ENCODE measurements around the gene SPATA2. TPM values are rescaled to one million over a fixed set of nuclear protein-coding genes. Genes with fewer than 3 reads are reported as not detected.

The SPATA2 gene
- total and polyA plus RNA-seq, 4 donors, result 4.2 to 8.0 (median 4.9) TPM

GRCh38 chr20:49918446-49918845, 3.1 kb upstream of the SPATA2 start:
- Histone ChIP-seq H3K4me1 (ENCODE audit: control insufficient read depth in 5 of 5, insufficient read depth in 5 of 5, low read length in 5 of 5) (peaks cover 0 to 19% (median 11%) of the 10 kb centered on the region in 5 donors), H3K9ac (ENCODE audit: insufficient read depth in 1 of 2, low read length in 2 of 2) (no peak overlapping the region), H3K27ac (ENCODE audit: low read depth in 1 of 2, low read length in 1 of 2) (no peak overlapping the region), H3K4me3 (no peak overlapping the region), H3K27me3 (ENCODE audit: control insufficient read depth in 3 of 3, insufficient read depth in 3 of 3, low read length in 2 of 3) (no peaks in the 10 kb centered on the region), H3K9me3 (ENCODE audit: control insufficient read depth in 4 of 4, insufficient read depth in 3 of 4, low read length in 3 of 4) (peaks cover 0 to 2% (median 0%) of the 10 kb centered on the region in 4 donors), H3K36me3 (ENCODE audit: control insufficient read depth in 4 of 4, insufficient read depth in 4 of 4, low read length in 4 of 4) (peaks cover 0 to 2% (median 0%) of the 10 kb centered on the region in 4 donors)
- ATAC-seq (ENCODE audit: insufficient read depth, low FRiP score) (no peak), DNase-seq (no peak)
- TF ChIP-seq, protein P1, sequence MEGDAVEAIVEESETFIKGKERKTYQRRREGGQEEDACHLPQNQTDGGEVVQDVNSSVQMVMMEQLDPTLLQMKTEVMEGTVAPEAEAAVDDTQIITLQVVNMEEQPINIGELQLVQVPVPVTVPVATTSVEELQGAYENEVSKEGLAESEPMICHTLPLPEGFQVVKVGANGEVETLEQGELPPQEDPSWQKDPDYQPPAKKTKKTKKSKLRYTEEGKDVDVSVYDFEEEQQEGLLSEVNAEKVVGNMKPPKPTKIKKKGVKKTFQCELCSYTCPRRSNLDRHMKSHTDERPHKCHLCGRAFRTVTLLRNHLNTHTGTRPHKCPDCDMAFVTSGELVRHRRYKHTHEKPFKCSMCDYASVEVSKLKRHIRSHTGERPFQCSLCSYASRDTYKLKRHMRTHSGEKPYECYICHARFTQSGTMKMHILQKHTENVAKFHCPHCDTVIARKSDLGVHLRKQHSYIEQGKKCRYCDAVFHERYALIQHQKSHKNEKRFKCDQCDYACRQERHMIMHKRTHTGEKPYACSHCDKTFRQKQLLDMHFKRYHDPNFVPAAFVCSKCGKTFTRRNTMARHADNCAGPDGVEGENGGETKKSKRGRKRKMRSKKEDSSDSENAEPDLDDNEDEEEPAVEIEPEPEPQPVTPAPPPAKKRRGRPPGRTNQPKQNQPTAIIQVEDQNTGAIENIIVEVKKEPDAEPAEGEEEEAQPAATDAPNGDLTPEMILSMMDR (IDR thresholded peaks at IDR 0.05; ENCODE audit: control extremely low read depth, extremely low read depth), result no peak
- 90 to 94% methylated on average over 3 of the region's 3 CpGs for WGBS, 2 donors

- Histone ChIP-seq H3K4me3 (peak overlapping the region; percentile 96), H3K9me3 (ENCODE audit: control insufficient read depth in 4 of 4, insufficient read depth in 3 of 4, low read length in 3 of 4) (peaks cover 0 to 2% (median 0%) of the 10 kb centered on the region in 4 donors), H3K27me3 (ENCODE audit: control insufficient read depth in 3 of 3, insufficient read depth in 3 of 3, low read length in 2 of 3) (no peaks in the 10 kb centered on the region), H3K4me1 (ENCODE audit: control insufficient read depth in 5 of 5, insufficient read depth in 5 of 5, low read length in 5 of 5) (peaks cover 0 to 19% (median 12%) of the 10 kb centered on the region in 5 donors), H3K27ac (ENCODE audit: low read depth in 1 of 2, low read length in 1 of 2) (peak overlapping the region; percentile 99 to 100), H3K9ac (ENCODE audit: insufficient read depth in 1 of 2, low read length in 2 of 2) (peak overlapping the region; percentile 79 to 89), H3K36me3 (ENCODE audit: control insufficient read depth in 4 of 4, insufficient read depth in 4 of 4, low read length in 4 of 4) (peaks cover 0 to 2% (median 0%) of the 10 kb centered on the region in 4 donors)
- no peak for ATAC-seq (ENCODE audit: insufficient read depth, low FRiP score)
- 47 to 54% methylated on average over 18 to 19 of the region's 19 CpGs for WGBS, 2 donors
- TF ChIP-seq, protein P1 (IDR thresholded peaks at IDR 0.05; ENCODE audit: control extremely low read depth, extremely low read depth), result no peak
- peak in 1 of 3 donors; percentile 64 for DNase-seq
Observed at GRCh38 chr20:49916146-49917002, 1.0 kb upstream of the SPATA2 start.

DNA sequence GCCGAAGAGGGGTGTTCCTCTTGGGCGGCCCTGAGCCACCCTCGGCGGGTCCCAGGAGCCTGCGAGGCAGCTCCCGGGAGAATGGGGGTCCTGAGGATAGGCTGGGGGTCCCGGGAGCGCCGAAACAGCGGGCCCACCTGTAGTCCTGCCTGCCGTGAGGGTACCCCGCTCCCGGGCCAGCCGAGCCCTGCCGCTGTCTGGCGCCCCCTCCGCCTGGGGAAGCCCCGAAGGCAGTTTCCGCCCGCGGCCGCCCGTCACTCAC, 280 bp downstream of the SPATA2 start:
- Histone ChIP-seq H3K4me3 (peak overlapping the region; percentile 96), H3K4me1 (ENCODE audit: control insufficient read depth in 5 of 5, insufficient read depth in 5 of 5, low read length in 5 of 5) (peaks cover 0 to 19% (median 12%) of the 10 kb centered on the region in 5 donors), H3K9me3 (ENCODE audit: control insufficient read depth in 4 of 4, insufficient read depth in 3 of 4, low read length in 3 of 4) (peaks cover 0 to 2% (median 0%) of the 10 kb centered on the region in 4 donors), H3K27ac (ENCODE audit: low read depth in 1 of 2, low read length in 1 of 2) (peak overlapping the region; percentile 99 to 100), H3K36me3 (ENCODE audit: control insufficient read depth in 4 of 4, insufficient read depth in 4 of 4, low read length in 4 of 4) (peaks cover 0 to 4% (median 3%) of the 10 kb centered on the region in 4 donors), H3K9ac (ENCODE audit: insufficient read depth in 1 of 2, low read length in 2 of 2) (peak overlapping the region; percentile 79 to 85), H3K27me3 (ENCODE audit: control insufficient read depth in 3 of 3, insufficient read depth in 3 of 3, low read length in 2 of 3) (no peaks in the 10 kb centered on the region)
- TF ChIP-seq, protein P1 (IDR thresholded peaks at IDR 0.05; ENCODE audit: control extremely low read depth, extremely low read depth), result no peak
- ATAC-seq (ENCODE audit: insufficient read depth, low FRiP score), result no peak
- DNase-seq, result no peak
- 0 to 1% methylated on average over 20 to 23 of the region's 23 CpGs for WGBS, 2 donors

All from lung (tissue), 12 donors.